ENCODE measurements around the gene VPS11. TPM values are rescaled to one million over a fixed set of nuclear protein-coding genes. Genes with fewer than 3 reads are reported as not detected.

The VPS11 gene
- total and polyA plus RNA-seq, 10 of the 15 experiments (the other 5 are each of a cell fraction or from before 2014, with no cell fraction given), result 15.8 to 26.4 (median 24.5) TPM

GRCh38 chr11:119095066-119095880 lies 27.7 kb downstream of the VPS11 start (continued):
- 0 out of 2 replicates have a peak, but pooled peaks have one; percentile 39 for TF ChIP-seq SMARCA5 (IDR thresholded peaks at IDR 0.05)
- TF ChIP-seq, protein P1, sequence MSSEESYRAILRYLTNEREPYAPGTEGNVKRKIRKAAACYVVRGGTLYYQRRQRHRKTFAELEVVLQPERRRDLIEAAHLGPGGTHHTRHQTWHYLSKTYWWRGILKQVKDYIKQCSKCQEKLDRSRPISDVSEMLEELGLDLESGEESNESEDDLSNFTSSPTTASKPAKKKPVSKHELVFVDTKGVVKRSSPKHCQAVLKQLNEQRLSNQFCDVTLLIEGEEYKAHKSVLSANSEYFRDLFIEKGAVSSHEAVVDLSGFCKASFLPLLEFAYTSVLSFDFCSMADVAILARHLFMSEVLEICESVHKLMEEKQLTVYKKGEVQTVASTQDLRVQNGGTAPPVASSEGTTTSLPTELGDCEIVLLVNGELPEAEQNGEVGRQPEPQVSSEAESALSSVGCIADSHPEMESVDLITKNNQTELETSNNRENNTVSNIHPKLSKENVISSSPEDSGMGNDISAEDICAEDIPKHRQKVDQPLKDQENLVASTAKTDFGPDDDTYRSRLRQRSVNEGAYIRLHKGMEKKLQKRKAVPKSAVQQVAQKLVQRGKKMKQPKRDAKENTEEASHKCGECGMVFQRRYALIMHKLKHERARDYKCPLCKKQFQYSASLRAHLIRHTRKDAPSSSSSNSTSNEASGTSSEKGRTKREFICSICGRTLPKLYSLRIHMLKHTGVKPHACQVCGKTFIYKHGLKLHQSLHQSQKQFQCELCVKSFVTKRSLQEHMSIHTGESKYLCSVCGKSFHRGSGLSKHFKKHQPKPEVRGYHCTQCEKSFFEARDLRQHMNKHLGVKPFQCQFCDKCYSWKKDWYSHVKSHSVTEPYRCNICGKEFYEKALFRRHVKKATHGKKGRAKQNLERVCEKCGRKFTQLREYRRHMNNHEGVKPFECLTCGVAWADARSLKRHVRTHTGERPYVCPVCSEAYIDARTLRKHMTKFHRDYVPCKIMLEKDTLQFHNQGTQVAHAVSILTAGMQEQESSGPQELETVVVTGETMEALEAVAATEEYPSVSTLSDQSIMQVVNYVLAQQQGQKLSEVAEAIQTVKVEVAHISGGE (CRISPR knock-in tag; IDR thresholded peaks at IDR 0.05), result no peak
- TF ChIP-seq SUZ12 (IDR thresholded peaks at IDR 0.05; ENCODE audit: unreplicated experiment), result no peak
- TF ChIP-seq MTA3 (IDR thresholded peaks at IDR 0.05; ENCODE audit: borderline replicate concordance, low read length), result no peak; the same call in 1 of the 2 replicates
- no peak for TF ChIP-seq FOXK2 (IDR thresholded peaks at IDR 0.05)
- TF ChIP-seq CTCF (IDR thresholded peaks at IDR 0.05 in 2 of 3, conservative IDR thresholded peaks at IDR 0.05 in 1 of 3; ENCODE audit: control insufficient read depth in 2 of 3, extremely low read depth in 1 of 3, insufficient read depth in 1 of 3, low read depth in 3 of 3, low read length in 3 of 3), result peak in 1 of 3 experiments; percentile 37; a peak in 1 of 6 replicates
- peak; percentile 25; the same call in 1 of the 2 replicates for TF ChIP-seq STAT1 (conservative IDR thresholded peaks at IDR 0.05)
- TF ChIP-seq CBX3 (IDR thresholded peaks at IDR 0.05; ENCODE audit: borderline replicate concordance, low read depth), result no peak
- TF ChIP-seq ZNF622 (IDR thresholded peaks at IDR 0.05), result no peak
- peak; percentile 97 for TF ChIP-seq SIN3A (IDR thresholded peaks at IDR 0.05; ENCODE audit: low read depth, low read length)
- TF ChIP-seq, protein P2, sequence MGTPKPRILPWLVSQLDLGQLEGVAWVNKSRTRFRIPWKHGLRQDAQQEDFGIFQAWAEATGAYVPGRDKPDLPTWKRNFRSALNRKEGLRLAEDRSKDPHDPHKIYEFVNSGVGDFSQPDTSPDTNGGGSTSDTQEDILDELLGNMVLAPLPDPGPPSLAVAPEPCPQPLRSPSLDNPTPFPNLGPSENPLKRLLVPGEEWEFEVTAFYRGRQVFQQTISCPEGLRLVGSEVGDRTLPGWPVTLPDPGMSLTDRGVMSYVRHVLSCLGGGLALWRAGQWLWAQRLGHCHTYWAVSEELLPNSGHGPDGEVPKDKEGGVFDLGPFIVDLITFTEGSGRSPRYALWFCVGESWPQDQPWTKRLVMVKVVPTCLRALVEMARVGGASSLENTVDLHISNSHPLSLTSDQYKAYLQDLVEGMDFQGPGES (IDR thresholded peaks at IDR 0.05), result peak; percentile 88
- TF ChIP-seq STAT3 (IDR thresholded peaks at IDR 0.05; ENCODE audit: low read depth, low read length), result no peak
- TF ChIP-seq, protein P3, sequence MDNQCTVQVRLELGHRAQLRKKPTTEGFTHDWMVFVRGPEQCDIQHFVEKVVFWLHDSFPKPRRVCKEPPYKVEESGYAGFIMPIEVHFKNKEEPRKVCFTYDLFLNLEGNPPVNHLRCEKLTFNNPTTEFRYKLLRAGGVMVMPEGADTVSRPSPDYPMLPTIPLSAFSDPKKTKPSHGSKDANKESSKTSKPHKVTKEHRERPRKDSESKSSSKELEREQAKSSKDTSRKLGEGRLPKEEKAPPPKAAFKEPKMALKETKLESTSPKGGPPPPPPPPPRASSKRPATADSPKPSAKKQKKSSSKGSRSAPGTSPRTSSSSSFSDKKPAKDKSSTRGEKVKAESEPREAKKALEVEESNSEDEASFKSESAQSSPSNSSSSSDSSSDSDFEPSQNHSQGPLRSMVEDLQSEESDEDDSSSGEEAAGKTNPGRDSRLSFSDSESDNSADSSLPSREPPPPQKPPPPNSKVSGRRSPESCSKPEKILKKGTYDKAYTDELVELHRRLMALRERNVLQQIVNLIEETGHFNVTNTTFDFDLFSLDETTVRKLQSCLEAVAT (IDR thresholded peaks at IDR 0.05), result peak; percentile 88
- no peak for TF ChIP-seq JUND (IDR thresholded peaks at IDR 0.05; ENCODE audit: low read depth, low read length)
- peak; percentile 15 for TF ChIP-seq SIX5 (IDR thresholded peaks at IDR 0.05; ENCODE audit: low read depth, low read length, severe bottlenecking)
- TF ChIP-seq, protein P4, sequence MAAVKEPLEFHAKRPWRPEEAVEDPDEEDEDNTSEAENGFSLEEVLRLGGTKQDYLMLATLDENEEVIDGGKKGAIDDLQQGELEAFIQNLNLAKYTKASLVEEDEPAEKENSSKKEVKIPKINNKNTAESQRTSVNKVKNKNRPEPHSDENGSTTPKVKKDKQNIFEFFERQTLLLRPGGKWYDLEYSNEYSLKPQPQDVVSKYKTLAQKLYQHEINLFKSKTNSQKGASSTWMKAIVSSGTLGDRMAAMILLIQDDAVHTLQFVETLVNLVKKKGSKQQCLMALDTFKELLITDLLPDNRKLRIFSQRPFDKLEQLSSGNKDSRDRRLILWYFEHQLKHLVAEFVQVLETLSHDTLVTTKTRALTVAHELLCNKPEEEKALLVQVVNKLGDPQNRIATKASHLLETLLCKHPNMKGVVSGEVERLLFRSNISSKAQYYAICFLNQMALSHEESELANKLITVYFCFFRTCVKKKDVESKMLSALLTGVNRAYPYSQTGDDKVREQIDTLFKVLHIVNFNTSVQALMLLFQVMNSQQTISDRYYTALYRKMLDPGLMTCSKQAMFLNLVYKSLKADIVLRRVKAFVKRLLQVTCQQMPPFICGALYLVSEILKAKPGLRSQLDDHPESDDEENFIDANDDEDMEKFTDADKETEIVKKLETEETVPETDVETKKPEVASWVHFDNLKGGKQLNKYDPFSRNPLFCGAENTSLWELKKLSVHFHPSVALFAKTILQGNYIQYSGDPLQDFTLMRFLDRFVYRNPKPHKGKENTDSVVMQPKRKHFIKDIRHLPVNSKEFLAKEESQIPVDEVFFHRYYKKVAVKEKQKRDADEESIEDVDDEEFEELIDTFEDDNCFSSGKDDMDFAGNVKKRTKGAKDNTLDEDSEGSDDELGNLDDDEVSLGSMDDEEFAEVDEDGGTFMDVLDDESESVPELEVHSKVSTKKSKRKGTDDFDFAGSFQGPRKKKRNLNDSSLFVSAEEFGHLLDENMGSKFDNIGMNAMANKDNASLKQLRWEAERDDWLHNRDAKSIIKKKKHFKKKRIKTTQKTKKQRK (IDR thresholded peaks at IDR 0.05; ENCODE audit: low read depth, low read length), result no peak
- TF ChIP-seq IKZF1 (conservative IDR thresholded peaks at IDR 0.05), result peak; percentile 72

Measured in GM12878 (cell line).